HG03103 (cell line): ENCODE results near the gene TYW1B.
"Not testable (repeated sequence)": the region's sequence is repeated elsewhere in the genome, so short reads cannot be mapped to it uniquely, and the experiment has no call there.

Experiments used
- ATAC-seq: cut with Tn5 transposase; IDR thresholded peaks from one replicate; pipeline ENCODE4 v1.9.1; 2021; ENCODE audit warnings: low read depth; ENCODE audit not compliant: unreplicated experiment

Gene TYW1B

GRCh38 chr7:72816370-72817157, 11.4 kb downstream of the TYW1B start:
- not testable (repeated sequence) for ATAC-seq

- ATAC-seq = not testable (repeated sequence)
These were observed 17.6 kb downstream of the TYW1B start for GRCh38 chr7:72810437-72810836.

GRCh38 chr7:72808511-72808910, 19.5 kb downstream of the TYW1B start:
- ATAC-seq = not testable (repeated sequence)

GRCh38 chr7:72806851-72807250, 21.1 kb downstream of the TYW1B start:
- not testable (repeated sequence) for ATAC-seq

GRCh38 chr7:72805526-72806494, 22.2 kb downstream of the TYW1B start:
- ATAC-seq = no peak

GRCh38 chr7:72803778-72804177, 24.2 kb downstream of the TYW1B start:
- ATAC-seq = not testable (repeated sequence)

- ATAC-seq = not testable (repeated sequence)
These were observed 26.4 kb downstream of the TYW1B start for GRCh38 chr7:72801564-72801963.

GRCh38 chr7:72795401-72795800, 32.6 kb downstream of the TYW1B start:
- ATAC-seq = not testable (repeated sequence)

- ATAC-seq = no peak
These were observed 34.2 kb downstream of the TYW1B start for GRCh38 chr7:72793791-72794190.

GRCh38 chr7:72790698-72791060, 37.3 kb downstream of the TYW1B start:
- ATAC-seq = not testable (repeated sequence)

GRCh38 chr7:72790048-72790697, 37.8 kb downstream of the TYW1B start:
- ATAC-seq = not testable (repeated sequence)

GRCh38 chr7:72785166-72785955, 42.6 kb downstream of the TYW1B start:
- ATAC-seq = no peak

- not testable (repeated sequence) for ATAC-seq
These were observed 44.2 kb downstream of the TYW1B start for GRCh38 chr7:72783601-72784370.

- ATAC-seq = no peak
These were observed 46.4 kb downstream of the TYW1B start for GRCh38 chr7:72781631-72782030.

GRCh38 chr7:72781161-72781560, 46.8 kb downstream of the TYW1B start:
- ATAC-seq = no peak

- ATAC-seq = not testable (repeated sequence)
These were observed 47.6 kb downstream of the TYW1B start for GRCh38 chr7:72780289-72780894.

- ATAC-seq = not testable (repeated sequence)
These were observed 50.8 kb downstream of the TYW1B start for GRCh38 chr7:72777167-72777566.

GRCh38 chr7:72772627-72773026, 55.4 kb downstream of the TYW1B start:
- ATAC-seq = not testable (repeated sequence)

- not testable (repeated sequence) for ATAC-seq
These were observed 61.0 kb downstream of the TYW1B start for GRCh38 chr7:72766994-72767393.
